H1 (cell line): ENCODE measurements around the gene ATG9B. TPM values are rescaled to one million over a fixed set of nuclear protein-coding genes. Genes with fewer than 3 reads are reported as not detected.

Experiments used
- CTCF ChIA-PET: fragments of 300-600 bp; sonication (Branson Sonifier 250); formaldehyde crosslinking; loops from one replicate; lab custom pipeline; 2021; ENCODE audit not compliant: partially characterized antibody; lab: Charles Lee
- POLR2A ChIA-PET: fragments of 300-600 bp; sonication (Branson Sonifier 250); formaldehyde crosslinking; loops from one replicate; lab custom pipeline; 2021; ENCODE audit warnings: inconsistent platforms; ENCODE audit not compliant: partially characterized antibody; lab: Charles Lee
- DNase-seq, 2 experiments: peaks; one replicate each; pipeline versions ENCODE4 v3.0.0 to v3.0.0-alpha.2; 2010 to 2022; ENCODE audit warnings: low spot score in 2 of 2, low read depth in 1 of 2, mixed read lengths in 1 of 2
- FAIRE-seq: peaks from 2 replicates; lab custom pipeline; 2011; peaks lifted over from hg19 to GRCh38; lab: Jason Lieb, UNC
- H2AFZ ChIP-seq: 2 replicates; pipeline ENCODE4 v1.8.1; 2012; ENCODE audit warnings: low read length, inconsistent platforms
- H2AK5ac ChIP-seq: 2 replicates; pipeline ENCODE4 v1.6.1; 2013; ENCODE audit warnings: low read depth, low read length
- H2BK120ac ChIP-seq: replicated peaks from 2 replicates; pipeline ENCODE3; 2013; ENCODE audit warnings: low read depth, low read length, inconsistent platforms
- H2BK12ac ChIP-seq: 2 replicates; pipeline ENCODE4 v1.6.1; 2013; ENCODE audit warnings: low read depth, low read length
- H2BK15ac ChIP-seq: 2 replicates; pipeline ENCODE4 v1.6.1; 2013; ENCODE audit warnings: low read length
- H2BK20ac ChIP-seq: 2 replicates; pipeline ENCODE4 v1.6.1; 2013; ENCODE audit warnings: low read length
- H2BK5ac ChIP-seq: 2 replicates; pipeline ENCODE4 v1.6.1; 2013; ENCODE audit warnings: low read depth, low read length
- H3K14ac ChIP-seq: 2 replicates; pipeline ENCODE4 v1.6.1; 2013; ENCODE audit warnings: inconsistent platforms; ENCODE audit not compliant: insufficient read length
- H3K18ac ChIP-seq: 2 replicates; pipeline ENCODE4 v1.6.1; 2013; ENCODE audit warnings: low read length; ENCODE audit errors: extremely low read depth
- H3K23ac ChIP-seq: 2 replicates; pipeline ENCODE4 v1.6.1; 2013; ENCODE audit warnings: inconsistent platforms; ENCODE audit not compliant: insufficient read length
- H3K23me2 ChIP-seq: 2 replicates; pipeline ENCODE4 v1.6.1; 2013; ENCODE audit warnings: low read depth, low read length
- H3K27ac ChIP-seq: 2 replicates; pipeline ENCODE4 v1.6.1; 2011; ENCODE audit warnings: low read depth, low read length, inconsistent platforms
- H3K27me3 ChIP-seq, 4 experiments: replicated peaks in 1 of 4; 1 replicate in 1 of 4; 2 replicates in 3 of 4; pipeline versions ENCODE4 v1.6.1 to v1.8.1; 2011 to 2013; ENCODE audit warnings: low read length in 3 of 4, mild to moderate bottlenecking in 3 of 4, inconsistent platforms in 2 of 4, mixed read lengths in 2 of 4, moderate library complexity in 1 of 4; ENCODE audit not compliant: control insufficient read depth in 3 of 4, insufficient read depth in 3 of 4; ENCODE audit errors: extremely low read depth in 1 of 4
- H3K36me3 ChIP-seq, 4 experiments: 2 replicates each; pipeline versions ENCODE4 v1.6.1 to v1.8.1; 2011 to 2013; ENCODE audit warnings: mild to moderate bottlenecking in 4 of 4, low read length in 3 of 4, moderate library complexity in 2 of 4, control low read depth in 1 of 4, inconsistent platforms in 1 of 4; ENCODE audit not compliant: insufficient read depth in 4 of 4, control insufficient read depth in 2 of 4
- H3K4ac ChIP-seq: replicated peaks from 2 replicates; pipeline ENCODE3; 2013; ENCODE audit warnings: low read length, low read depth, mixed read lengths, inconsistent platforms; ENCODE audit not compliant: insufficient read length
- H3K4me1 ChIP-seq, 4 experiments: replicated peaks in 1 of 4; 1 replicate in 1 of 4; 2 replicates in 3 of 4; pipeline versions ENCODE4 v1.6.1 to v1.8.1; 2011 to 2013; ENCODE audit warnings: low read length in 3 of 4, inconsistent platforms in 2 of 4, mixed read lengths in 1 of 4; ENCODE audit not compliant: insufficient read depth in 4 of 4, control insufficient read depth in 3 of 4
- H3K4me2 ChIP-seq, 2 experiments: 2 replicates each; pipeline versions ENCODE4 v1.6.1 to v1.8.1; 2011 to 2013; ENCODE audit warnings: low read depth in 2 of 2, low read length in 2 of 2, control low read depth in 1 of 2, inconsistent platforms in 1 of 2, mild to moderate bottlenecking in 1 of 2; ENCODE audit not compliant: insufficient read depth in 1 of 2
- H3K4me3 ChIP-seq, 4 experiments: fragments of 200-600, 300-600 bp in 1 of 4; sonication (generic), shearing (Covaris generic), sonication (Bioruptor Twin) in 1 of 4; 2 replicates each; pipeline versions ENCODE4 v1.5.1 to v1.8.1; 2011 to 2016; ENCODE audit warnings: low read length in 4 of 4, low read depth in 3 of 4, control low read depth in 2 of 4, inconsistent platforms in 2 of 4, mild to moderate bottlenecking in 2 of 4, mixed read lengths in 1 of 4, moderate library complexity in 1 of 4; ENCODE audit not compliant: insufficient read depth in 2 of 4; ENCODE audit errors: extremely low read depth in 1 of 4
- H3K56ac ChIP-seq: replicated peaks from 2 replicates; pipeline ENCODE3; 2013; ENCODE audit warnings: low read depth, mild to moderate bottlenecking, mixed read lengths, low read length, inconsistent platforms; ENCODE audit not compliant: insufficient read length
- H3K79me1 ChIP-seq: 2 replicates; pipeline ENCODE4 v1.6.1; 2013; ENCODE audit warnings: low read depth, low read length, control low read depth
- H3K79me2 ChIP-seq, 2 experiments: 2 replicates each; pipeline versions ENCODE4 v1.6.1 to v1.8.1; 2012 to 2013; ENCODE audit warnings: low read length in 2 of 2, mild to moderate bottlenecking in 2 of 2, inconsistent platforms in 1 of 2; ENCODE audit not compliant: insufficient read depth in 2 of 2, control insufficient read depth in 1 of 2
- H3K9ac ChIP-seq, 4 experiments: replicated peaks in 1 of 4; 1 replicate in 1 of 4; 2 replicates in 3 of 4; pipeline versions ENCODE4 v1.6.1 to v1.8.1; 2011 to 2013; ENCODE audit warnings: low read depth in 3 of 4, low read length in 3 of 4, control low read depth in 2 of 4, mild to moderate bottlenecking in 2 of 4, moderate library complexity in 2 of 4, inconsistent platforms in 1 of 4; ENCODE audit errors: extremely low read depth in 1 of 4
- H3K9me3 ChIP-seq, 2 experiments: 2 replicates each; pipeline versions ENCODE4 v1.6.1 to v1.8.1; 2012 to 2013; ENCODE audit warnings: mild to moderate bottlenecking in 2 of 2, moderate library complexity in 2 of 2, control low read depth in 1 of 2, inconsistent platforms in 1 of 2, low read depth in 1 of 2, low read length in 1 of 2, mixed read lengths in 1 of 2; ENCODE audit not compliant: insufficient read depth in 2 of 2
- H4K20me1 ChIP-seq, 2 experiments: replicated peaks in 1 of 2; 2 replicates each; pipeline versions ENCODE3 to v1.8.1; 2011 to 2013; ENCODE audit warnings: inconsistent platforms in 2 of 2, low read length in 2 of 2, mild to moderate bottlenecking in 1 of 2; ENCODE audit not compliant: insufficient read depth in 2 of 2, control insufficient read depth in 1 of 2
- H4K5ac ChIP-seq: 2 replicates; pipeline ENCODE4 v1.6.1; 2013; ENCODE audit warnings: low read length, low read depth, mixed read lengths, inconsistent platforms; ENCODE audit not compliant: insufficient read length
- H4K8ac ChIP-seq: 2 replicates; pipeline ENCODE4 v1.8.0; 2013; ENCODE audit warnings: mild to moderate bottlenecking, moderate library complexity, low read length, inconsistent platforms; ENCODE audit not compliant: insufficient read depth; ENCODE audit errors: extremely low read depth
- H4K91ac ChIP-seq: replicated peaks from 2 replicates; pipeline ENCODE3; 2013; ENCODE audit warnings: low read length, mixed read lengths, inconsistent platforms; ENCODE audit not compliant: insufficient read length
- BACH1 ChIP-seq: IDR thresholded peaks from 2 replicates; pipeline ENCODE4 v1.6.1; 2012; ENCODE audit warnings: low read length, improper control_type of control experiment
- BCL11A ChIP-seq, 2 experiments: IDR thresholded peaks; one replicate each; pipeline ENCODE4 v1.6.1; 2011; ENCODE audit warnings: low read depth in 2 of 2, low read length in 2 of 2, mild to moderate bottlenecking in 2 of 2
- BRCA1 ChIP-seq: IDR thresholded peaks from 2 replicates; pipeline ENCODE4 v1.6.1; 2012; ENCODE audit warnings: low read depth, low read length, improper control_type of control experiment
- CBX5 ChIP-seq: fragments of 300-800, 300-1000 bp; sonication (generic); IDR thresholded peaks from 2 replicates; pipeline ENCODE4 v1.7.1; 2016; ENCODE audit warnings: antibody characterized with exemption, low read length, low read depth
- CEBPB ChIP-seq: IDR thresholded peaks from 2 replicates; pipeline ENCODE4 v1.6.1; 2012; ENCODE audit warnings: low read depth, low read length
- EGR1 ChIP-seq: IDR thresholded peaks from 2 replicates; pipeline ENCODE4 v1.6.1; 2011; ENCODE audit warnings: low read depth, low read length, borderline replicate concordance
- EP300 ChIP-seq, 2 experiments: IDR thresholded peaks; 1 replicate in 1 of 2; 2 replicates in 1 of 2; pipeline ENCODE4 v1.6.1; 2011 to 2012; ENCODE audit warnings: low read depth in 2 of 2, low read length in 2 of 2, mild to moderate bottlenecking in 2 of 2, borderline replicate concordance in 1 of 2, inconsistent platforms in 1 of 2, moderate library complexity in 1 of 2
- GTF2F1 ChIP-seq: IDR thresholded peaks from 2 replicates; pipeline ENCODE4 v1.6.1; 2012; ENCODE audit warnings: low read depth, low read length, improper control_type of control experiment, borderline replicate concordance
- KDM5A ChIP-seq: fragments of 200-600 bp; IDR thresholded peaks from 2 replicates; pipeline ENCODE4 v1.7.1; 2012; ENCODE audit warnings: mild to moderate bottlenecking, low read length, inconsistent platforms, mixed read lengths
- RAD21 ChIP-seq, 2 experiments: IDR thresholded peaks in 1 of 2; conservative IDR thresholded peaks in 1 of 2; 2 replicates each; pipeline ENCODE4 v1.6.1; 2011; ENCODE audit warnings: low read depth in 2 of 2, low read length in 2 of 2, improper control_type of control experiment in 1 of 2, inconsistent platforms in 1 of 2, mild to moderate bottlenecking in 1 of 2, moderate library complexity in 1 of 2
- RBBP5 ChIP-seq: IDR thresholded peaks from 2 replicates; pipeline ENCODE4 v1.7.1; 2012; ENCODE audit warnings: low read depth, mild to moderate bottlenecking, inconsistent platforms, low read length, moderate library complexity, borderline replicate concordance
- SUZ12 ChIP-seq: fragments of 200-600 bp; sonication (generic); IDR thresholded peaks from 2 replicates; pipeline ENCODE4 v1.6.1; 2012; ENCODE audit warnings: mild to moderate bottlenecking, inconsistent platforms, low read length, moderate library complexity, mixed read lengths
- TAF1 ChIP-seq: IDR thresholded peaks from 2 replicates; pipeline ENCODE4 v1.6.1; 2011; ENCODE audit warnings: mild to moderate bottlenecking, low read depth, low read length
- whole genome bisulfite sequencing, 2 experiments: shearing (Covaris generic) in 1 of 2; methylation state at CpG; one replicate each; pipeline versions ENCODE4 v1.1.6 to v1.1.7; 2013 to 2015; ENCODE audit warnings: low lambda C conversion rate in 2 of 2, mixed read lengths in 2 of 2, inconsistent platforms in 1 of 2, low coverage in 1 of 2, missing lambda C conversion rate in 1 of 2; ENCODE audit not compliant: insufficient replicate concordance in 2 of 2, insufficient coverage in 1 of 2, insufficient read length in 1 of 2; ENCODE audit errors: extremely low coverage in 1 of 2, missing lambda C conversion rate in 1 of 2; 5-methylcytosine and 5-hydroxymethylcytosine counted together
- polyA plus RNA-seq, 7 experiments: library from polyadenylated mRNA; depleted of rRNA in 3 of 7; stranded (reverse) in 5 of 7; unstranded in 2 of 7; fragments of >200 nt in 5 of 7; fragments of 200-250 nt in 2 of 7; gene quantifications; 1 replicate in 5 of 7; 2 replicates in 1 of 7; 4 replicates in 1 of 7; pipeline versions ENCODE4 v1.2.1 to v1.2.3, GENCODE V29; 2011 to 2013; ENCODE audit warnings: missing spikeins in 2 of 7, mixed read lengths in 2 of 7
- total RNA-seq: library from RNA; stranded (reverse); fragmentation: NEBNext Ultra II Directional; extraction: Animal tissue kit (Norgen Biotek cat#: 25700); gene quantifications from 2 replicates; pipeline ENCODE4 v1.2.1, GENCODE V29; 2021
- TF ChIP-seq, protein P1 (sequence below): IDR thresholded peaks from 2 replicates; pipeline ENCODE4 v1.6.1; 2012; ENCODE audit warnings: inconsistent platforms

Gene ATG9B
- total and polyA plus RNA-seq, 2 of the 8 experiments (the other 6 are each of a cell fraction or from before 2014, with no cell fraction given): 1.4 to 2.3 TPM

DNA sequence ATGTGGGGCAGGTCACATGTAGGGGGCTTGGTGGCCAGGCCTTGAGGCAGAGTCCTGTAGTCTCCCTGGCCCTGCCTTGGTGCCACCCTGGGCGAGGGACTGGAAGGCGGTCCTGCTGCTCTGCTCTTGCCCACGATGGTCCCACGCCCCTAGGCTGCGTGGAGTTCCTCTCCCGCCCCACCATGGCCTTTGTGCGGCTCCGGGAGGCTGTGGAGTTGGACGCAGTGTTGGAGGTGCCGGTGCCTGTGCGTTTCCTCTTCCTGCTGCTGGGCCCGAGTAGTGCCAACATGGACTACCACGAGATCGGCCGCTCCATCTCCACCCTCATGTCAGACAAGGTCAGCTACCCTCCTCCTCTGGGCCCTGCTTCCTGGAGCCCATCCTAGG lies 46.3 kb upstream of the ATG9B start:
- no peaks in the 10 kb centered on the region for H3K27me3 ChIP-seq
- ChIA-PET POLR2A (interaction anchor here (1.6 to 1.8 kb wide), 2 partner anchors 8 to 10 kb away, joined by 4 to 7 read pairs; no protein-coding TSS in a partner anchor), CTCF (interaction anchor here (6.5 kb wide), 1 partner anchor 40 kb away, joined by 36 read pairs; no protein-coding TSS in a partner anchor)
- H4K91ac ChIP-seq: no peak overlapping the region
- no peak overlapping the region; the same call in 1 of the 2 replicates for H3K27ac ChIP-seq
- H2AFZ ChIP-seq: no peak overlapping the region
- H4K20me1 ChIP-seq: peaks cover 3 to 13% of the 10 kb centered on the region in 2 experiments
- no peak overlapping the region for H3K4me3 ChIP-seq
- FAIRE-seq (no peak), DNase-seq (no peak)
- H3K79me1 ChIP-seq: no peaks in the 10 kb centered on the region
- peaks cover 3 to 6% (median 5%) of the 10 kb centered on the region in 4 experiments for H3K4me1 ChIP-seq
- no peak overlapping the region for H4K5ac ChIP-seq
- H3K4ac ChIP-seq: no peak overlapping the region
- no peak overlapping the region for H2BK120ac ChIP-seq
- H4K8ac ChIP-seq: no peak overlapping the region
- no peak overlapping the region for H3K18ac ChIP-seq
- H2BK15ac ChIP-seq: no peak overlapping the region
- no peak overlapping the region for H3K9ac ChIP-seq
- H3K14ac ChIP-seq: no peak overlapping the region
- H3K9me3 ChIP-seq: no peaks in the 10 kb centered on the region
- H2BK12ac ChIP-seq: no peak overlapping the region
- no peak overlapping the region for H2BK5ac ChIP-seq
- no peak overlapping the region for H3K56ac ChIP-seq
- H3K36me3 ChIP-seq: peaks cover 28 to 73% (median 54%) of the 10 kb centered on the region in 4 experiments
- 96% methylated on average over 9 of the region's 15 CpGs; no CpG with 5 or more reads in 1 of the 2 experiments for WGBS, 2 experiments
- H2BK20ac ChIP-seq: no peak overlapping the region
- no peaks in the 10 kb centered on the region for H3K79me2 ChIP-seq
- no peak overlapping the region for H3K23ac ChIP-seq
- H2AK5ac ChIP-seq: no peak overlapping the region
- H3K23me2 ChIP-seq: no peaks in the 10 kb centered on the region
- no peak overlapping the region for H3K4me2 ChIP-seq
- no peak for TF ChIP-seq KDM5A
- TF ChIP-seq BRCA1: no peak
- TF ChIP-seq SUZ12: no peak
- no peak for TF ChIP-seq CBX5
- TF ChIP-seq TAF1: no peak
- no peak for TF ChIP-seq CEBPB
- TF ChIP-seq, protein P1, sequence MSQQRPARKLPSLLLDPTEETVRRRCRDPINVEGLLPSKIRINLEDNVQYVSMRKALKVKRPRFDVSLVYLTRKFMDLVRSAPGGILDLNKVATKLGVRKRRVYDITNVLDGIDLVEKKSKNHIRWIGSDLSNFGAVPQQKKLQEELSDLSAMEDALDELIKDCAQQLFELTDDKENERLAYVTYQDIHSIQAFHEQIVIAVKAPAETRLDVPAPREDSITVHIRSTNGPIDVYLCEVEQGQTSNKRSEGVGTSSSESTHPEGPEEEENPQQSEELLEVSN: no peak
- no peak for TF ChIP-seq BACH1
- TF ChIP-seq BCL11A (IDR thresholded peaks at IDR 0.05; ENCODE audit: low read depth in 2 of 2, low read length in 2 of 2): no peak
- TF ChIP-seq RAD21 (IDR thresholded peaks at IDR 0.05 in 1 of 2, conservative IDR thresholded peaks at IDR 0.05 in 1 of 2; ENCODE audit: low read depth in 2 of 2, low read length in 2 of 2): no peak
- TF ChIP-seq RBBP5: no peak
- no peak for TF ChIP-seq EP300 (IDR thresholded peaks at IDR 0.05; ENCODE audit: borderline replicate concordance in 1 of 2, low read depth in 2 of 2, low read length in 2 of 2)
- no peak for TF ChIP-seq EGR1
- TF ChIP-seq GTF2F1: no peak
